AML-193 (cell line): ENCODE data around the gene KRTAP20-1.

Experiments used
- DNase-seq, 2 experiments: peaks; one replicate each; lab custom pipeline; 2025; lab: John Stamatoyannopoulos, UW

KRTAP20-1 gene

GRCh38 chr21:30646904-30647414 lies 30.7 kb downstream of the KRTAP20-1 start:
- DNase-seq, result no peak

GRCh38 chr21:30652891-30653290 lies 36.7 kb downstream of the KRTAP20-1 start:
- DNase-seq, result no peak
